Activated CD8-positive, alpha-beta memory T cell treated with anti-CD3 and anti-CD28 coated beads, Interleukin-2, amount 10 ng/mL, durations not matched to agents 7 days and 5 days (primary cell): ENCODE data around the gene CAMK2G. TPM values are rescaled to one million over a fixed set of nuclear protein-coding genes. Genes with fewer than 3 reads are reported as not detected.

ENCODE experiments used
- ATAC-seq: fragments of 150-1000 bp; cut with Tn5 transposase; one replicate; pipeline ENCODE4 v1.10.0; 2021; ENCODE audit warnings: moderate library complexity
- CTCF ChIA-PET: fragments of 350-600 bp; sonication (Branson Sonifier 250); formaldehyde crosslinking; loops from one replicate; lab custom pipeline; 2021; ENCODE audit warnings: antibody characterized with exemption; lab: Charles Lee
- DNase-seq: peaks from one replicate; pipeline ENCODE4 v3.0.0-alpha.2; 2020
- H3K27ac Mint-ChIP-seq: one replicate; pipeline ENCODE4 v1.8.0; 2021; ENCODE audit warnings: mild to moderate bottlenecking, mixed read lengths
- H3K27me3 Mint-ChIP-seq: one replicate; pipeline ENCODE4 v1.8.0; 2021; ENCODE audit warnings: mixed read lengths
- H3K36me3 Mint-ChIP-seq: one replicate; pipeline ENCODE4 v1.8.0; 2021; ENCODE audit warnings: mild to moderate bottlenecking, mixed read lengths
- H3K4me1 Mint-ChIP-seq: one replicate; pipeline ENCODE4 v1.8.0; 2021; ENCODE audit warnings: mixed read lengths
- H3K4me3 Mint-ChIP-seq: one replicate; pipeline ENCODE4 v1.8.0; 2021; ENCODE audit warnings: mild to moderate bottlenecking, moderate library complexity, mixed read lengths
- H3K9me3 Mint-ChIP-seq: one replicate; pipeline ENCODE4 v1.8.0; 2022; ENCODE audit warnings: low read depth, mixed read lengths
- total RNA-seq, 2 experiments: library from RNA; stranded (reverse); gene quantifications; one replicate each; pipeline ENCODE4 v1.2.3, GENCODE V29; 2021

The CAMK2G gene
- total RNA-seq, 2 experiments from 2014 or later: 30.8 to 49.2 TPM

DNA sequence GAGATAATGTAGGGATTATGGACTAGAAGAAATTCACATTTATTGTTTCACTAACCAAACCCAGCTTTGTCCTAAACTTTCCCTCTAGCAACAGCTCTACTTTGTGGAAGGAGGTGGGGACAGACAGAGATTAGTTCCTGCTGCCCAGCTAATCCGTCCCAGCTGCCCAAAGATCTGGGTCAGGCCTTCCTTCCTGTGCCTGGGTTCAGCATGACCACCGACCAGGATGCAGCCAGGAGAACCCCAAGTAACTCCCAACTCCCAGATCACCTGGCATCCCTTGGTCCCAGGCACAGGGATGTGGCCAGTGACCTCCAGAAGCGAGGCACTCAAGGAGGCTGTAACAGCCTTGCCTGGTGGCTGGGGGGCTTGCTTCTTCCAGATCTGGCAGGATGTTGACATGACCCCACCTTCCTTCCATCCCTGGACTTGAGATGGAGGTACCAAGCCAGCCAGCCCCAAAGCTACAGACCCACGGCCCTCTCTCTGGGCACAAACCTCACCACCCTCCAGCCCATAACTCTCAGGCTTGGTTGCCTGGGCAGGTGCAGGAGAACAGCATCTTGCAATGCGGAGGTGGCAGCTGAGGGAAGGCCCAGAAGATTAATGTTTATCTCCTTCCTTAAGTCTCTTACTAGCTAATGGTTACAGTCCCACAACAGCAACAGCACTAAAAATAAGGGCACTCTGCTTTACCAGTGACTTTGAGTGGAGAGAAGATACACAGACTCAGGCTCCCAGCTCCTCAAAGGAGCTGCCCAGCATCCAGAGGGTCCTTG is 11.1 kb downstream of the CAMK2G start:
- CTCF ChIA-PET: interaction anchor here (1.0 to 7.1 kb wide), 5 partner anchors 9 to 78 kb away, joined by 3 to 84 read pairs (median 17); partner anchors contain the start of gene CAMK2G
- Mint-ChIP-seq H3K36me3 (peaks cover 40% of the 10 kb centered on the region), H3K4me1 (peaks cover 92% of the 10 kb centered on the region)

DNA sequence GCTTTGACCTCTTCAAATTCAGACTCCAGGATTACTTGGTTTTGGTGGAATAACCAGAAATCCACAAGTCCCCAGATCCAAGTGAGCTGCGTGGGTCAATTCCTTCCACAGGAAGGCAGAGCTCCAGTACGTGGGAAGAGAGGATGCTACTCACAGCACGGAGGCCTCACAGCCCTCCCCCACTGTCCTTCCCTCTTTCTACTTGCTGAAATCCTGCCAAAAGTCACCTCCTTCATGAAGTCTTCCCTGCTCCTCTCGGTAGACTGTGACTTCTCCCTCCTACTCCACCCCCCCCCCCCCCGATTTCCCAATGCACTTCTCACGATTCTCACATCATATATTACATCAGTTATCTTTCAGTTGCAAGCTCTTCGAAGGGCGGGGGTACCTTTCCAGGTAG is 12.3 kb downstream of the CAMK2G start:
- Mint-ChIP-seq H3K27me3 (no peaks in the 10 kb centered on the region), H3K4me1 (peaks cover 97% of the 10 kb centered on the region), H3K9me3 (no peaks in the 10 kb centered on the region), H3K4me3 (no peak overlapping the region), H3K36me3 (peaks cover 41% of the 10 kb centered on the region), H3K27ac (no peak overlapping the region)
- ATAC-seq: no peak
- CTCF ChIA-PET: interaction anchor here (0.7 to 7.1 kb wide), 5 partner anchors 11 to 79 kb away, joined by 3 to 84 read pairs (median 8); partner anchors contain the start of gene CAMK2G
- no peak for DNase-seq

More for the DNA sequence above, 11.1 kb downstream of the CAMK2G start:
- Mint-ChIP-seq H3K4me3 (no peak overlapping the region), H3K9me3 (no peaks in the 10 kb centered on the region), H3K27ac (peak overlapping the region; percentile 44), H3K27me3 (no peaks in the 10 kb centered on the region)
- ATAC-seq (no peak), DNase-seq (no peak)

DNA sequence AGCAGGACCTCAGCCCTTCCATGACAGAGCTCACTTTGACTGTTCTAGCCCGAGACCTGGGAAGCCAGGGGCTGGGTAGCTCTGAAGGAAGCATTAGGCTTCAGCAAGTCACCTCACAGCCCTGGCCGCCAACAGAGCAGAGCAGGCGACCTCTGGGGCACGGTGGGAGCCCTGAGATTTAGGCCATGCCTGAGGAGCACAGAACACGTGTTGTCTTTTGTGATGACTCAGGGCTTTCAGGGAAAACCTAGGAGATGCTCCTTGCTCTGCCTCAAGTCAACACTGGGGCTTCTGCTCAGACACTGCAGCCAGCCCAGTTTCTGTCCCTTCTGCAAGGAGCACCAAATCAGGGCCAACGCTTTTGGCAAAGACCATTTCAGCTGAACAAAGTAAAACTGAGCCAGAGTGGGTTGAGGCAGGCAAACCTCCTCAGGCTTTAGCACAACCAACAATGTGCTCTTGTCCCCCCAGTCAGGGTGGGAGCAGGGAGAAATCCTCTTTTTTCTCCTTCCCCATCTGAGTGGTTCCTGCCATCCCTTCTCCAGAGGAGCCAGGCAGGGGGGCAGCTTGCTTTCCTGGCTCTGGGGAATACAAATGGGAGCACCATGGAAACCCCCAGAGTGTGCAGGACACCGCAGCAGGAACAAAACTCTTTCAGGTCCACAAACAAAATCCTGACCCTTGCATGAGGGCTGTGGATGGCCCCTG is 14.4 kb downstream of the CAMK2G start:
- Mint-ChIP-seq H3K4me1 (peaks cover 87% of the 10 kb centered on the region), H3K27ac (peak overlapping the region; percentile 85), H3K27me3 (no peaks in the 10 kb centered on the region), H3K4me3 (peak overlapping the region; percentile 29), H3K9me3 (no peaks in the 10 kb centered on the region), H3K36me3 (peaks cover 41% of the 10 kb centered on the region)
- CTCF ChIA-PET: interaction anchor here (1.0 to 5.8 kb wide), 9 partner anchors 10 to 493 kb away, joined by 3 to 69 read pairs (median 7); partner anchors contain the start of gene CAMK2G
- DNase-seq (no peak), ATAC-seq (no peak)

DNA sequence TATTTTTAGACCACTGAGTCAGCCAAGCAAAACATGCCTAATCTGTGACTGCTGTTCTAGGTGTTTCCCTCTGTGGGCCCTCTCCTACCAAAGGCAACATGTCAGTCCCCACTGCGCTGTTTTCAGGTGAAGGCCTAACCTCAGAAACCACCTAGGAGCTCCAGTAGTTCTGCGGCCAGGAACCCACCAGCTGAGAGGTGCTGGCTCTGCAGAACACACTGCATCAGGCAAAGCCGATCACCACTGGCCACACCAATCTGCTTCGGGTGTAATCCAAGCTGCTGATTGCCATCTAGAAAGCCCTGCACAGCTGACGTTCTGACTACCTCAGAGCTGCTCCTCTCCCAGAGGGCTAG is 14.9 kb downstream of the CAMK2G start:
- peak; percentile 73 for ATAC-seq
- H3K4me1 Mint-ChIP-seq: peaks cover 84% of the 10 kb centered on the region
- CTCF ChIA-PET: interaction anchor here (1.0 to 5.8 kb wide), 11 partner anchors 9 to 492 kb away, joined by 3 to 69 read pairs (median 4); partner anchors contain the start of gene CAMK2G
- DNase-seq: peak; percentile 91
- H3K4me3 Mint-ChIP-seq: peak overlapping the region; percentile 29
- H3K36me3 Mint-ChIP-seq: peaks cover 39% of the 10 kb centered on the region
- H3K27me3 Mint-ChIP-seq: no peaks in the 10 kb centered on the region
- H3K9me3 Mint-ChIP-seq: no peaks in the 10 kb centered on the region
- H3K27ac Mint-ChIP-seq: peak overlapping the region; percentile 85

DNA sequence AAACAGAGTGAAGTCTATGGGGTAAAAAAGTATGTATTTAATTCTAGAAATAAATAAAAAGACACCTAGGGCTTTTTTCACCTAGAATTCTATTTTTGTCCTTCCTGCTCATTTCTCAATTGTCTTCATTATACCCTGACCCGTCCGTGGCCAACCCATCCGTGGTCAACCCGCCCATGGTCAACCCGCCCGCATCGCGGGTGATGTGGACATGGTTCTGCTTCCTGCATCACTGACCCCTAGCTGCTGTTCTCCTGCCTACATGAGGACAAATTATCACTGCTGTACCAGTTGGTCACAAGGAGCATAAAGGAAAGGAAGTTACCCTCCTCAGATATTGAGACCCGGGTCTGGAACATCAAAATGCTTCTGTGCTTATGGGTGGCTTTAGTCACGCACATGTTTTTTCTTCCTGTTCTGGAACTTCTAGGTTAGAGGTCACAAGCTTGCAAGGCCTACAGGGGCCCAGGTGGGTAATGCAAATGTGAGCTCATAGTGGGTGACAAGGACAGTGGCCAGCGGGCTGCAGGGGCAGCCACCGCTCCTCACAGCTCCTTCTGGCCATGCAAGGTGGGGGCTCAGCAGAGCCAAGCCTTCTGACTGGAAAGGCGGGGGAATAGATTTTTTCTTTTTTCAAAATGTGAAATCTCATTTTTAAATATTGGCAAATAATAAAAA is 15.5 kb downstream of the CAMK2G start:
- H3K27me3 Mint-ChIP-seq: no peaks in the 10 kb centered on the region
- DNase-seq: no peak
- no peak for ATAC-seq
- peak overlapping the region; percentile 85 for H3K27ac Mint-ChIP-seq
- CTCF ChIA-PET: interaction anchor here (0.6 to 5.8 kb wide), 12 partner anchors 9 to 492 kb away, joined by 3 to 69 read pairs (median 4); partner anchors contain the start of gene CAMK2G
- H3K4me1 Mint-ChIP-seq: peaks cover 82% of the 10 kb centered on the region
- H3K4me3 Mint-ChIP-seq: peak overlapping the region; percentile 60
- peaks cover 35% of the 10 kb centered on the region for H3K36me3 Mint-ChIP-seq
- H3K9me3 Mint-ChIP-seq: no peaks in the 10 kb centered on the region

DNA sequence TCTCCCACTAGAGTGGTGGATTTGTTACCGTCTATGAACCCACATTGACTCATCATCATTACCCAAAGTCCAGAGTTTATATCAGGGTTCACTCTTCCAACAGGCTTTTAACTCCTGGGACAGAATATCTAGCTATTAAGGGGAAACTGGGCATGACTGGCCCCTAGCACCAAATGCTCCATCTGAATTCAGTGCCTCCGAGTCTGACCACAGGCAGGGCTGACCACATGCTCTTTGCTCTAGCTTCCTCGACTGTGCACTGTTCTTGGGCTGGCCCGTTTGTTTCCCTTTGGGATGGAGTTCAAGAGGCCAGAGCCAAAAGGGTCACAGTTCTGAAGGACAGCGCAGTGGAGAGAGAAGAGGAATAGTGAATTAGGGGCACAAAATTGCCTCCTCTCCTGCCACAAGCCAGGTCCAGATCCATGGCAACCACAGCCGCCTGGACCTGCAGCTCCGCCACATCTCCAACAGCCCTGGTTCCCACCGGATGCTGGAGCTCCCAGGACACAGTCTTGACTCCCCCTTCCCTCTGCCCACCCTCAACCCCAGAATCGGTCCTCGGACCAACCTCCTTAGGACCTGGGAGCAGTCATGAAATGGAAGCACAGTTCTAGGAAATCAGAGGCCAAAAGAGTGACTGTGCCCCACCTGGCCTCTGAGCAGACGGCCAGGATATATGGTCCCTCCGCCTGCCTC is 16.2 kb downstream of the CAMK2G start:
- DNase-seq (no peak), ATAC-seq (no peak)
- Mint-ChIP-seq H3K27me3 (no peaks in the 10 kb centered on the region), H3K4me1 (peaks cover 74% of the 10 kb centered on the region), H3K9me3 (no peaks in the 10 kb centered on the region), H3K27ac (peak overlapping the region; percentile 85), H3K36me3 (peaks cover 30% of the 10 kb centered on the region), H3K4me3 (peak overlapping the region; percentile 43)
- CTCF ChIA-PET: interaction anchor here (0.6 to 5.8 kb wide), 13 partner anchors 8 to 85 kb away, joined by 3 to 69 read pairs (median 6); partner anchors contain the start of gene CAMK2G

DNA sequence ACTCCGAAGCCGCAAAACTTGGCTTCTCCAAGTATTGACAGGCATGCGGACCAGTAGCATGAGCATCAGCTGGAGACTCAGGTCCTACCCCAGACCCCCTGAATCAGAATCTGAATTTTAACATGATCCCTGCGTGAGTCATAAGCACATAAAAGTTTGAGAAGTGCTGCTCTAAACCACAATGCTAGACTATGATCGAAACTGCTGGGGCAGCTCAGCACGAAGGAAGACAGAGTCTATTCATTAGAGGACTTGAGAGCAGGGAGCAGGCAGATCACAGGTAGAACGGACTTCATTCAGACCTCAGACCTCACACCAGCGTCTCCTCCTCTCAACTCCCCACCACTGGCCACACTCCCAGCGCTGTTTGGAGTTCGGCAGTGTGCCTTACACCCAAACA is 16.9 kb downstream of the CAMK2G start:
- Mint-ChIP-seq H3K4me1 (peaks cover 67% of the 10 kb centered on the region), H3K27ac (peak overlapping the region; percentile 85), H3K4me3 (peak overlapping the region; percentile 43), H3K27me3 (no peaks in the 10 kb centered on the region), H3K9me3 (no peaks in the 10 kb centered on the region), H3K36me3 (peaks cover 26% of the 10 kb centered on the region)
- ATAC-seq (peak; percentile 84), DNase-seq (peak; percentile 84)
- CTCF ChIA-PET: interaction anchor here (1.0 to 5.8 kb wide), 10 partner anchors 8 to 85 kb away, joined by 3 to 69 read pairs (median 5); partner anchors contain the start of gene CAMK2G

DNA sequence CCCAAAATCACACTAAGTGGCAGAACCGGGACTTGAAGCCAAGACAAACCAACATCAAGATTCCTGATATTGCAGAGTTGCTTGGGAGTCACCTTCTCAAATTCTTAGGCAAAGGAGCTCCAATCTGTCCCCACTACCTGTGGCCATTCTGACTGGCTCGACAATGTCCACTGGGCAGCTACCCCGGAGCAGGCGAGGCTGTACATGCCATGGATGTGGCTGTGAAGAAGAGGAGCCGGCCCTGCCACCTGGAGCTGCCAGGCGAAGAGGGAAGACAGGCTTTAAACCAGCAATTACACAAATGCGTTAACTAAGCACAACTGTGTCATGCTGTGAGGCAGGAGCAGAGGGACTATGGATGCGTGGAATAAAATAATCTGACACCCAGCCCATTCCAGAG is 18.1 kb downstream of the CAMK2G start:
- no peak for DNase-seq
- Mint-ChIP-seq H3K4me1 (peaks cover 56% of the 10 kb centered on the region), H3K4me3 (no peak overlapping the region), H3K36me3 (peaks cover 29% of the 10 kb centered on the region), H3K9me3 (no peaks in the 10 kb centered on the region), H3K27me3 (no peaks in the 10 kb centered on the region), H3K27ac (no peak overlapping the region)
- no peak for ATAC-seq
- CTCF ChIA-PET: interaction anchor here (1.1 to 5.8 kb wide), 5 partner anchors 10 to 84 kb away, joined by 3 to 69 read pairs (median 8); no protein-coding TSS in a partner anchor

DNA sequence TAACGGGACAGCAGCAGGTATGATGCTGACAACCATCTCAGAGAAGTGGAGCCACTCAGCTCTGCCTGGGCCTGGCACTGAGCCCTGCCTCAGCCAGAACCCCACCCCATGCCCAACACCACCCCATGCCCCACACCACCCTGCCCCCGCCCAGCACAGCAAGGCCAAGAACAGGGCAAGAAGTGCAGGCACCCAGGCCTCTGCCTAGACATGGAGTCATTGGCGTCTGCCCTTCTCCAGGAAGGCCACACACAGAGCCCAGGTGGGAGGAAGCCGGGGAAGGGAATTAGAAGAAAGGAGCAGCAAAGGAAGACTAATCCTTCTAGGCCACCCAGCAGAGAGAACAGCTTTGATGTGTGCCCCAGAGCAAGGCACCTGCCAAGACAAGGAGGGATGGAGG is 18.9 kb downstream of the CAMK2G start:
- H3K4me3 Mint-ChIP-seq: no peak overlapping the region
- H3K9me3 Mint-ChIP-seq: no peaks in the 10 kb centered on the region
- H3K27me3 Mint-ChIP-seq: no peaks in the 10 kb centered on the region
- CTCF ChIA-PET: interaction anchor here (1.1 to 5.8 kb wide), 6 partner anchors 9 to 85 kb away, joined by 3 to 69 read pairs (median 6); no protein-coding TSS in a partner anchor
- no peak overlapping the region for H3K27ac Mint-ChIP-seq
- peaks cover 29% of the 10 kb centered on the region for H3K36me3 Mint-ChIP-seq
- ATAC-seq (no peak), DNase-seq (no peak)
- peaks cover 48% of the 10 kb centered on the region for H3K4me1 Mint-ChIP-seq

DNA sequence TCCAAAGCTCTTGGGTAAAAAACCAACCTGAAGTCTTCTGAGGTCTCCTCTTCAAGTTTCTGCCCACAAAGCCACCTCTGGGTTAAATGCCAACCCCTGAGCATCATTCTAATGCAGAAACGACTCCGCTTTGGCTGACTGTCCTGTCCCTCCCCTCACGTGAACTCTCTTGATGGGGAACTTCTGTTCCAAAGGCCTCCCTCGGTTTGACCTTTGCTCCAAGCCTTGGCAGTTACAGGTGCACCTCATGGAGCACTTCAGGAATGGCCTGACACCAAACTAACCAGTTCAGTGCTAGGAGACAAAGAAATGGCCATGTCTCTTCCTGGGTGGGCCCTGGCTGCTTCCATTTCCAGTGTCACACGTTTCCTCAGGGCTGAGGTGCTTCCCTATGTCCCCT is 20.0 kb downstream of the CAMK2G start:
- Mint-ChIP-seq H3K36me3 (peaks cover 29% of the 10 kb centered on the region), H3K4me3 (no peak overlapping the region), H3K27me3 (no peaks in the 10 kb centered on the region), H3K27ac (no peak overlapping the region), H3K4me1 (peaks cover 45% of the 10 kb centered on the region), H3K9me3 (no peaks in the 10 kb centered on the region)
- CTCF ChIA-PET: interaction anchor here (18.8 kb wide), 1 partner anchor 26 kb away, joined by 411 read pairs; the partner anchor contains the start of gene CAMK2G
- DNase-seq (no peak), ATAC-seq (no peak)

DNA sequence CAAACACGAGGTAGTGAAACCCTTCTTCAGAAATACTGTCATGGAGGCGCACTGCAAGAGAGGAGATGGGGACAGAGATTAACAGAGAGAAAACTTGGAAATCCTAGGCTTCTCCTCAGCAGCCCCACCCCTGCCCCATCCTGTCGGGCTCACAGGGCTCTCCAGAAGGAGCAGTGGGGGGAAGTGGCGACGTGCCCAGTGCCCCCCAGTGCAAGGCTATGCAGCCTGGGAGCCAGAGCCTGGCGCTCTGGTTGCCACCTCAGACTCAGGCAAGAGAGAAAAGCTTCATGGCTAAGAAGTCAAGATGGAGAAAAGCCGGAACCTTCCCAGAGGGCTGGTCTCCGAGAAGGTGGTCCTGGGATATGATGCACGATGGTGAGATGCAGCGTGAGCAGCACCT is 21.2 kb downstream of the CAMK2G start:
- Mint-ChIP-seq H3K9me3 (no peaks in the 10 kb centered on the region), H3K4me3 (no peak overlapping the region), H3K27me3 (no peaks in the 10 kb centered on the region), H3K4me1 (peaks cover 42% of the 10 kb centered on the region), H3K27ac (no peak overlapping the region), H3K36me3 (peaks cover 37% of the 10 kb centered on the region)
- DNase-seq (no peak), ATAC-seq (no peak)
- CTCF ChIA-PET: interaction anchor here (1.8 to 18.8 kb wide), 2 partner anchors 27 to 87 kb away, joined by 10 to 411 read pairs; partner anchors contain the start of gene CAMK2G

DNA sequence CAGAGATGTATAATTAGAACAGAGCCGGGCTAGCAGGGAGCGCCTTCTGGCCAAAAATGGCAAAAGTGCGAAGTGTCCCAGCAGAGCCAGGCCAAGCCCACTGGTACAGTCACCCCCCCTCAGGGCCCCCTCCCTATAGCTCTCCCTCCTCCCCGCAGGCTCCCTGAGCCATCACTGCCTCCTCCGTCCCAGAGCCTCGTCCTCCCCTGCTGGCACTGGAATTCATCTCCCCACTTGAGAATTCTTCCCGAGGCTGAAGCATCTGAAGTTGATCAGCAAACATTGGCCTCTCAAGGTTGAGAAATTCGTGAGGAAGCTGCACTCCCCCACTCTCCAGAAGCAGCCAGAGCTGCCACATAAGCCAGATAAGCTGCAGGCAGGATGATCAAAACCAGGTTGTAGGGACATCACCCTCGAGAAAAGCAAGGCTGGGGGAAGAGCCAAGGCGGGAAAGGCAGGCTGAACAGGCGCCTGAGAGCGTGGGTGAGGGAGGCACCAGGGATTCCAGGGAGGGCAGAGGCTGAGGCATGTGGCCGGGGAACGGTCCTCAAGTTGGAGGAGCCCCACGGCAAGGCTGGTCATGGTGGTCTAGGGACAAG is 23.4 kb downstream of the CAMK2G start:
- CTCF ChIA-PET: interaction anchor here (1.2 to 18.8 kb wide), 5 partner anchors 11 to 89 kb away, joined by 3 to 411 read pairs (median 3); partner anchors contain the start of gene CAMK2G
- H3K4me3 Mint-ChIP-seq: no peak overlapping the region
- no peak for ATAC-seq
- no peak overlapping the region for H3K27ac Mint-ChIP-seq
- H3K27me3 Mint-ChIP-seq: no peaks in the 10 kb centered on the region
- H3K36me3 Mint-ChIP-seq: peaks cover 41% of the 10 kb centered on the region
- DNase-seq: no peak
- H3K4me1 Mint-ChIP-seq: peaks cover 19% of the 10 kb centered on the region
- no peaks in the 10 kb centered on the region for H3K9me3 Mint-ChIP-seq
